CD4-positive, alpha-beta T cell treated with Interleukin-12 subunit alpha and Interleukin-12 subunit beta, for 1 hour (primary cell): ENCODE measurements around the gene REV3L.
A peak's percentile ranks its signal among the peaks of the same experiment; 100 is the strongest.
"Not testable (repeated sequence)": the region's sequence is repeated elsewhere in the genome, so short reads cannot be mapped to it uniquely, and the experiment has no call there.

Experiments
- DNase-seq: peaks from one replicate; pipeline ENCODE4 v3.0.0-alpha.2; 2020

REV3L gene

GRCh38 chr6:111283707-111284106 is 199.3 kb downstream of the REV3L start:
- DNase-seq = no peak

- DNase-seq = no peak
Observed at GRCh38 chr6:111282515-111282914, 200.5 kb downstream of the REV3L start.

GRCh38 chr6:111280445-111280955 is 202.5 kb downstream of the REV3L start:
- no peak for DNase-seq

GRCh38 chr6:111278731-111279130 is 204.3 kb downstream of the REV3L start:
- no peak for DNase-seq

DNA sequence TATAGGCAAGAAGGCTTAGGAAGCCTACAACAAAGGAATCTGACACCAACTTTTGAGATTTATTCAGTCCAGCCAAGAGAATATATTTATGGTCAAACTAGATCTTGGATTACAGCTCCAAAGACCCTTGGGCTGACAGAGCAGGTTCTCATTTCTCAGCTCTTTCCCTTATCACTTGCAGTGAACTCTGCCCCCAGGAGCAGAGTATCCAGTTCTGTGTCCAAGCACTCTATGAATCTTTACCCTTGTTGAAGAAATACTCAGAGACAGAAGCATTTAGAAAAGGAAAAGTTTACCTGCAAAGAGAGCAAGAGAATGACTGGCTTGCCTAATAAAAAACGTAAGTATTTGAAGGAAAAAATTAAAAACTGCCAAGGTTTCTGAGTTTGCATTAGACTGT is 205.2 kb downstream of the REV3L start:
- DNase-seq = no peak

DNA sequence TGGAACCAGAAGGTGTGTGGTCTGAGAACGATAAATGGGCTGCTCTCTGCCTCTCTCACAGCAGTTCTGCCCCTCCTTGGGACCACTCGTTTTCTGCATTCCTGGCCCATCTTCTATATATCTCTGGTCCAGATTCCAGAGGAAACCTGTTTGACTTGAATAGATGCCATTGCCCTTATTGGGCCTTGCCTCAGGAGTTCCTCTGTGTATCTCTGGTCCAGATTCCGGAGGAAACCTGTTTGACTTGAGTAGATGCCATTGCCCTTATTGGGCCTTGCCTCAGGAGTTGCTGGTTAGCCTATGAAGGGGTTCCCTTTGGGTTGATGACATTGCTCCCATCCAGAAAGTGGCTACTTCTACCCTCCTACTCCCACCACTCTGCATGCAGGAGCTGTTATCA is 206.3 kb downstream of the REV3L start:
- no peak for DNase-seq

DNA sequence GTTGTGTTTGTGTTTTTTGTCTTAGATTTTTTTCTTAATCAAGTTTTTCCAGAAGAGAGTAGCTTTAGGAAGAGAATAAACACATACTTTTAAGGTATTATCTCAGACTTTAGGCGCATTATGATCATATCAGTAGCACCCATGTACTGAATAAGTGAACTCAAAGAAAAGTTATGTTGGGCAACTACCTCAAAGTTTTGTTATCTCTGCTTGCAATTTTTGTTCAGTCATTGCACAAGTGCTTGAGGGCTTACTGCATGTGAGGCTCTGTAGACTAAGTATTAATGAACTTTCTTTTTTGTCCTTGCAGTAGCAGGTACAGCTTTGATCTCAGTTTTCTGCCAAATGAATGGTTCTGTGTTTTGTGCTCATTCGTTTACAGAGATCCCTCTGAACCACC is 206.7 kb downstream of the REV3L start:
- no peak for DNase-seq

DNA sequence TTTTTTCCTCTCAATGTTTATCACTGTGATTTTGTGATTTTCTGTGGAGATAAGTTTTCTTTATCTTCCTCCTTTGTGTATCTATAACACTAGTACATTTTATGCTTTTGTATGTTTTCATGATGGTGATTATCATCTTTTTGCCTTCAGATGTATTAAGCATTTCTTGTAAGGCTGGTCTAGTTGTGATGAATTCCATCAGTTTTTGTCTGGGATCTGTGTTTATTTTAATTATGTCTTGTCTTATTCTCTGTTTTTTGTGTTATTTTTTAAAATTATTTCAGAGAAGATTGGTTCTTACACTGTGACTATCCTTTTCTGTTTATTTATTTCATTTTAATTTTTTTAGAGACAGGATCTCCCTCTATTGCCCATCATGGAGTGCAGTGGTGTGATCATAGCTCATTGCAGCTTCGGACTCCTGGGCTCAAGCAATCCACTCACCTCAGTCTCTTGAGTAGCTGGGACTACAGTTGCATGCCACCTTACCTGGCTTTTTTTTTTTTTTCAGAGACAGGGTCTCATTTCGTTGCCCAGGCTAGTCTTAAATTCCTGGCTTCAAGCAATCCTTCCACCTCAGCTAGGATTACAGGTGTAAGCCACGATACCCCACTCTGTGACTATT is 208.3 kb downstream of the REV3L start:
- no peak for DNase-seq

DNA sequence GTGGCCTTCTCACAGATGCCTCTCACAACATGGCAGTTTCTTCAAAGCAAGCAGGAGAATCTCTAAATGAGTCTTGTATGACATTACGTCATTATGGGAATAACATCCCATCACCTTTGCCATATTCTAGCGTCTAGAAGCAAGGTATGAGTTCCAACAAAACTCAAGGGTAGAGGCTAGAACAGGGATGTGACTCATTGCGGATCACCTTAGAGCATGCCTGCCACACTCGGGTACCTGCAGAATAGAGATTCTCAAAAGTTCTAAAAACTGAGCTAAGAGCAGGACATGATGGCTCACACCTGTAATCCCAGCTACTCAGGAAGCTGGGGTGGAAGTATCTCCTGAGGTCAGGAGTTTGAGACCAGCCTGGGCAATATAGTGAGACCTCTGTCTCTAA is 212.9 kb downstream of the REV3L start:
- no peak for DNase-seq

- no peak for DNase-seq
Observed at GRCh38 chr6:111269401-111269970, 213.5 kb downstream of the REV3L start.

- DNase-seq = no peak
Observed at GRCh38 chr6:111267764-111268333, 215.2 kb downstream of the REV3L start.

GRCh38 chr6:111266276-111266675 is 216.7 kb downstream of the REV3L start:
- no peak for DNase-seq

DNA sequence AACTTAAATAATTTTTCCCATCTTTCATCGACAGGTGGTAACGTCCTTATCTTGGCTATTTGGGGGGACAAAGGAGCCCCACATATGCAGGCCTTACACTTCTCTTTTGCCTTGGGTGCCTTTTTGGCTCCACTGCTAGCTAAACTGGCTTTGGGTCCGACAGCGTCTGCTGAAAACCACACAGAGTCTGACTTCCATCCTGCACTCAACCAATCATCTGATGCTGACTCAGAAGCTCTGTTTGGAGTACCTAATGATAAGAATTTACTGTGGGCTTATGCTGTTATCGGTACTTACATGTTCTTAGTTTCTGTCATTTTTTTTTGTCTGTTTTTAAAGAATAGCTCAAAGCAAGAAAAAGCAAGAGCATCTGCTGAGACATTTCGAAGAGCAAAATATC is 217.2 kb downstream of the REV3L start:
- no peak for DNase-seq

GRCh38 chr6:111263837-111264236 is 219.2 kb downstream of the REV3L start:
- no peak for DNase-seq

DNA sequence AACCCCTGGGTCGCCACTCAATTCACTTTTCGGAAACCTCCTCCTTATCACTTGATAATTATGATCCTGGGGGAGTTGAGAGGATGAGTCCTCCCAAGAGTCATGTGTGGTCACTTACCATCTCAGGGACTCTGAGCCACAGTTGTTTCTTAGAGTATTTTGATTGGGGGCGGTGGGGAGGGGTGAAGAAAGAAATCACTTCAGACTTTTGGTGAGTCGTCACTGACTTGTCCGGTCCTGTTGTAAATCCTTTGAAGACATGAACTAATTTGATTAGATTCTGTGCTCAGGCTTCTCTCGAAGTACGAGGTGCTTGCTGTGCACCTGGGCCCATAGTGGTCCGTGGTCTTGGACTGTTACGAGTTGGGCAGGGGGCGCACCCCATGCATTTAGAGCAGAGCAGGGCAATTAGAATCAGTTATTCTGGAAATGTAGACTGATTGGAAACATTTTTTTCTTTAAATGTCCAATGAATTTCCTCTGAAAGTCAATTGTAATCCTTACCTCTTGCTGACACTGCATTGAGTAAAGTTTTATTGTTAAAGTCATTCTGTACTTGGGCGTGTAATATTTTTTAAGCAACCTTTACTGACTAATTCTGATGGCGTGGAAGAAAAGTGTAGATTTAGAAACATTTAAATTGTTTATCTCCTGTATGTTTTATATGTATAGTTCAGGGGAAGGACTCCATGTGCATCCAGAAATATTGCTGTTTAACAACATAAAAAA is 222.3 kb downstream of the REV3L start:
- DNase-seq = no peak

DNA sequence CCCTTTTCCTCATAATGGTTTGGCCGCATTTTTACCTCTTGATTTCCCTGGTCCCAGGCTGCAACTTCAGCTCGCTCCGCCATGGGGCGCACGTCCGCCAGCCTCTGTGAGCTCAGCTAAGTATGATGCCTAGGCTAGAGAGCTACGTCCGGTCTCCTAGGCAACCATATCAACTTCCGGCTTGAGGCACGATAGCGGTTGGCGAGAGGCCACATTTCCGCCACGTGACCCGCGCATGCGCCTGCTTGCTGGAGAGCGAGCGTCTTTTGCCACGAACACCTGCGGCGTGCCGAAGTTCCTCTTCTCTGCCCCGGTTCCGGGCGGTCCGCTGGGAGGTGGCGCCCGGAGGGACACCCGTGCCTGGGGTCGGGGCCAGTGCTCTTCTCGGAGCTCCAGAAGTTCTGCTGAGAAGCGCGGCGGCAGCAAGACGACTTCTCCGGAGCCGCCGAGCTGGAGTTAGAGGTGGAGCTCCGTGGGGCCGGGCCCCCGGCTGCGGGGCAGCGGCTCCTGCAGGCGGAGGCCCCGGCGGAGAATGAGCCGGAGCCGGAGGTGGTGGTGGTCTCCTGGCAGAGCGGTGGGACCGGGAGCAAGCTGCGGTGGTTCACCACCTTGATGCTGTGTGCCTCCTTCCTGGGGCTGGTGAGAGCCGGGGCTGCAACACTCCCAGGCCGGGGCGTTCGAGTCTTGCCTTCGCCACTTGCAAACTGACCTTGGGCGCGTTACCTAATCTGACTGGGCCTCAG is 223.8 kb downstream of the REV3L start:
- DNase-seq = peak; percentile 100

DNA sequence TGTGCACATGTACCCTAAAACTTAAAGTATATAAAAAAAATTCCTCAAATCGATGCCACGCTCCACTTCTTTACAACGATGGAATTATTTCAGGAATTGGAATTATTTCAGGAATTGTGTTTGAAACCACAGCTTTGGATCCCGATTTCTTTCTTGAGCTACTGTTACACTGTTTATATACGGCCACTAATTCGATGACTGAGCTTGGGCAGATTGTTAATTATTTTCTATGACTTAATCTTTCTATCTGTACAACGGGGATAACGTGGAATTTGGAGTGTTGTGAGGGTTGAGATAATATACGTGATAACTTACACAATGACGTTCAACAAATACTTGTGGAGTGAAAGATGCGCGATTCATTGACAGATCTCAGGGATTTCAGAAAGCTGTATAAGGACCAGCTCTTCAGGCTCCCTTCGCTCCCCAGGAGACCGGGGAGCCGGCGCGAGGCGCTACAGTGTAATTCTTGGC is 224.4 kb downstream of the REV3L start:
- DNase-seq = no peak

DNA sequence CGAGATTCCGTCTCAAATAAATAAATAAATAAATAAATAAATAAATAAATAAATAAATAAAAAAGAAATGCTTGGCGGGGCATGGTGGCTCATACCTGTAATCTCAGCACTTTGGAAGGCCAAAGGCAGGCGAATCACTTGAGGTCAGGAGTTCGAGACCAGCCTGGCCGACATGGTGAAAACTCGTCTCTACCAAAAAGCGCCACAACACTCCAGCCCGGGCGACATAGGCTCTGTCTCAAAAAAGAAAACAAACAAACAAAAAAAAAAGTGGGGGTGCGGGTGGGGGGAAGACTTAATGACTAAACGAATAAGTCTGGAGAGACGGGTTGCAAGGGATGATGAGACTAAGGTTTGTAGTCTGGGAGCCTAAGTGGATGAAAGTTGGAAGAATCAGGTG is 225.0 kb downstream of the REV3L start:
- no peak for DNase-seq

DNA sequence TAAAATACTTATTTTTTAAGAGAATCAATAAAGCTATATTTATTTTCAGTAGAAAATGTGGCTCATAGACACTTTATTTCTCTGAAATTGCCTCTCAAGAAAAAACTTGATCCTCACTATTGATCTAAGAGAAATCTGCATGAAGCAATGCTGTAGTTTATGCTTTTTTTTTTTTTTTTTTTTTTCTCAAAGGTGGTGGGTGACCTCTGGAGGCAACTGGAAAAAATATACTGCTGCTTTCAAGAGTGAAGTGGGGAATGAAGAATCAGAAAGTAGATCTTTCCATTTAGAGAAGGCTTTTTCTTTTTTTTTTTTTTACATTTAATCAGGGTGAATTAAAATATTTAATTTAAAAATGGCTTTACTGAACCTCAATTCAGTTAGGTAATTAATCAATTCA is 226.4 kb downstream of the REV3L start:
- DNase-seq = no peak

- not testable (repeated sequence) for DNase-seq
Observed at GRCh38 chr6:111255838-111256237, 227.2 kb downstream of the REV3L start.

DNA sequence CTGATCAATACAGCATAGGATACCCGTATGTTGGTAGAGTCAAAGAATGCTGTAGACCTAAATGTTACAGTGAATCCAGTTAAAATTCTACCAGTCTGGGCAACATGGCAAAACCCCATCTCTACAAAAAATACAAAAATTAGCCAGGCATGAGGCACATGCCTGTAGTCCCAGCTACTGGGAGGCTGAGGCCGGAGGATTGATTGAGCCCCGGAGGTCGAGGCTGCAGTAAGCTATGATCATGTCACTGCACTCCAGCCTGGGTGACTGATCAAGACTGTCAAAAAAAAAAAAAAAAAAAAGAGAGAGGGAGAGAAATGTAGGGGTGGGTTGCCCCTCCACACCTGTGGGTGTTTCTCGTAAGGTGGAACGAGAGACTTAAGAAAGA is 228.2 kb downstream of the REV3L start:
- no peak for DNase-seq

DNA sequence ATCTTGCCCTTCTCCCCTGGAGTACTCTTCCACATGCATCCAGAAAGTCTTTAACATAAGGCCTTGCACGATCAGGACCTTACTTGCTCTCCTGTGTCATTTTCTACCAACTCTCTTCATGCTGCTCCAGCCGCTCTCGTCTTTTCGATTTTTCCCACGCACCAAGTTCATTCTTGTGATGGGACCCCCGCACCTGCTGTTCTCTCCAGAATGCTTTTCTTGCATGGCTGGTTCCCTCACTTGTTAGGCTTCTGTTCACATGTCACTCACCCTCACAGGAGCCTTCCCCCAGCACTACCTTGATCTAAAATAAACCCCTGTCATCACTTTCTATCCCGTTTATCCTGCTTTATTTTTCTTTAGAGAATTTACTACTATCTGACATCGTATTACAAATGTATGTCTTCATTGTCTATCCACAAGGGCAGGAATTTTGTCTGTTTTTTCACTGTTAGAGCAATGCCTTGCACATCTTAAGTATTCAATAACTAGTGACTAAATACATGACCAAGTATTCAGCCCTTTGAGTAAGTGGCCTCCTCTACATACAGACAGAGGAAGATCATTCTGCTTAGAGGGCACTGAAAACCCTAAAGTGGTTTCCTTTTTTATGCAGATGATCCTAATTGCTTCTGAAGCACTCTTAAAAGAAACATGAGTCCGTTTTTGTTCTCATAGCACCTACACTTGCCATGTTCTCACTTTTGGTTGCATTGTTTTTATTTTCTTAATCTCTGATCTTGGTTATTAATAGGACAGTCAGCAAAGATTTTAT is 228.8 kb downstream of the REV3L start:
- DNase-seq = no peak
